Vagina (tissue), 2 donors: ENCODE measurements around the gene C1QTNF2. TPM values are rescaled to one million over a fixed set of nuclear protein-coding genes. Genes with fewer than 3 reads are reported as not detected.

Source experiments
- DNase-seq, 2 donors: peaks; one replicate each; pipeline ENCODE4 v3.0.0-alpha.2; 2017; ENCODE audit errors: extremely low spot score in 2 of 2
- H3K27ac ChIP-seq: fragments of 200-600 bp; sonication (generic); one replicate; pipeline ENCODE4 v1.5.1; 2019
- H3K27me3 ChIP-seq: fragments of 200-600 bp; sonication (generic); one replicate; pipeline ENCODE4 v1.5.1; 2019
- H3K36me3 ChIP-seq, 2 donors: fragments of 200-600 bp; sonication (generic); one replicate each; pipeline ENCODE4 v1.5.1; 2017 to 2019
- H3K4me1 ChIP-seq: fragments of 200-600 bp; sonication (generic); one replicate; pipeline ENCODE4 v1.5.1; 2019
- H3K4me3 ChIP-seq, 2 donors: fragments of 200-600 bp; sonication (generic); 1 replicate in 1 of 2; 2 replicates in 1 of 2; pipeline ENCODE4 v1.5.1; 2016 to 2019
- H3K9me3 ChIP-seq: fragments of 200-600 bp; sonication (generic); one replicate; pipeline ENCODE4 v1.5.1; 2019
- POLR2A ChIP-seq, 2 donors: fragments of 450-650 bp; IDR thresholded peaks; one replicate each; pipeline ENCODE4 v1.6.1; 2017; ENCODE audit warnings: antibody characterized with exemption in 2 of 2, mild to moderate bottlenecking in 2 of 2, moderate library complexity in 2 of 2
- POLR2AphosphoS5 ChIP-seq, 2 donors: sonication (generic); formaldehyde crosslinking; IDR thresholded peaks; one replicate each; pipeline ENCODE4 v1.9.0; 2017; ENCODE audit warnings: antibody characterized with exemption in 2 of 2, mild to moderate bottlenecking in 2 of 2, low read depth in 1 of 2; ENCODE audit not compliant: insufficient read depth in 1 of 2
- intact Hi-C: fragments of 100-400 bp; cut with DNase I; formaldehyde crosslinking; loops from one replicate; pipeline ENCODE4 v1.15.1; 2023
- total RNA-seq: library from RNA; depleted of rRNA; stranded (reverse); fragments of >200 nt; gene quantifications from one replicate; pipeline ENCODE4 v1.2.3, GENCODE V29; 2016
- TF ChIP-seq, protein P1 (sequence below), 3 experiments: fragments of 450-650 bp in 2 of 3; fragments of 200-600 bp in 1 of 3; sonication (generic) in 1 of 3; IDR thresholded peaks; one replicate each; pipeline ENCODE4 v1.5.1; 2017 to 2019; ENCODE audit warnings: antibody characterized with exemption in 3 of 3, mild to moderate bottlenecking in 2 of 3, moderate library complexity in 2 of 3

Gene C1QTNF2
- total RNA-seq, 1 donor from 2014 or later, result 1.7 TPM

DNA sequence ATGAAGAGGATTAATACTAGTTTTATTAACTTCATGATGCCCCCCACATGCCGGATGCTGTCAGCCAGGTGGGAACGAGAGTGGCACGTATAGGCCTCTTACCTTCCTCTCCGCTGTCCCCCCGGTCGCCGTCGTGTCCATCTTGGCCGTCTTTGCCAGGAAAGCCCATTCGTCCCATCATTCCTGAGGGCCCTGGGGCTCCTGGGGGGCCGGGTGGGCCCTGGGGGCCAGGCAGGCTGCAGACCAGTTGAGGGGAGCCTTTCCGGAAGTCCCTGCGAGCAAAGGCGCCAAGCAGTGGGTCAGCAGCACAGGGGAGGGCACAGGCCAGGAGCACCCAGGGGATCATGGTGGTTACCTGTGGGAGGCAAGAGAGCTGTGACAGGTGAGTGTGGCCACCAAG is 15.8 kb downstream of the C1QTNF2 start:
- Histone ChIP-seq H3K4me1 (peaks cover 25% of the 10 kb centered on the region), H3K27me3 (no peaks in the 10 kb centered on the region), H3K9me3 (no peaks in the 10 kb centered on the region), H3K27ac (no peak overlapping the region), H3K4me3 (no peak overlapping the region), H3K36me3 (no peaks in the 10 kb centered on the region)
- intact Hi-C loops, result no loop called here
- TF ChIP-seq POLR2A (IDR thresholded peaks at IDR 0.05), result no peak
- TF ChIP-seq, protein P1, sequence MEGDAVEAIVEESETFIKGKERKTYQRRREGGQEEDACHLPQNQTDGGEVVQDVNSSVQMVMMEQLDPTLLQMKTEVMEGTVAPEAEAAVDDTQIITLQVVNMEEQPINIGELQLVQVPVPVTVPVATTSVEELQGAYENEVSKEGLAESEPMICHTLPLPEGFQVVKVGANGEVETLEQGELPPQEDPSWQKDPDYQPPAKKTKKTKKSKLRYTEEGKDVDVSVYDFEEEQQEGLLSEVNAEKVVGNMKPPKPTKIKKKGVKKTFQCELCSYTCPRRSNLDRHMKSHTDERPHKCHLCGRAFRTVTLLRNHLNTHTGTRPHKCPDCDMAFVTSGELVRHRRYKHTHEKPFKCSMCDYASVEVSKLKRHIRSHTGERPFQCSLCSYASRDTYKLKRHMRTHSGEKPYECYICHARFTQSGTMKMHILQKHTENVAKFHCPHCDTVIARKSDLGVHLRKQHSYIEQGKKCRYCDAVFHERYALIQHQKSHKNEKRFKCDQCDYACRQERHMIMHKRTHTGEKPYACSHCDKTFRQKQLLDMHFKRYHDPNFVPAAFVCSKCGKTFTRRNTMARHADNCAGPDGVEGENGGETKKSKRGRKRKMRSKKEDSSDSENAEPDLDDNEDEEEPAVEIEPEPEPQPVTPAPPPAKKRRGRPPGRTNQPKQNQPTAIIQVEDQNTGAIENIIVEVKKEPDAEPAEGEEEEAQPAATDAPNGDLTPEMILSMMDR (IDR thresholded peaks at IDR 0.05), result no peak
- no peak for TF ChIP-seq POLR2AphosphoS5 (IDR thresholded peaks at IDR 0.05; ENCODE audit: insufficient read depth in 1 of 2, low read depth in 1 of 2)
- DNase-seq, result no peak

DNA sequence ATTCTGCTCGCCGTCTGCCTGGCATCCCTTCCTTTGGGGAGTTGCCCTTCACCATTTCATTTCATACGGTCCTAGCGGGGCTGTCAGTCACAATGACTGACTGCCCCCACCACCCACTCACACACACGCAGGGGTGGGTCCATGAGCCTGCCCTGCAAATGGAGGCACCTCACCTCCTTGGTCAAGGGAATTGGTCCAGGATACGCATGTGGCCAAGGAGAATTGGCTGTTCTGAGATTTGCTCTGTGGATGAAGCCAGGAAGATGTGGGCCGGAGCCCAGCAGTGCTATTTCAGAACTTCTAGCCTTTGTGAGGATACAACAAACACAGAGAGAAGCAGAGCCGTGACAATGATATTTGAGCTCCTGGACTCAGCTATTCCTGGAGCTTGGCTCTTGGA is 17.0 kb downstream of the C1QTNF2 start:
- no peak for TF ChIP-seq POLR2A (IDR thresholded peaks at IDR 0.05)
- TF ChIP-seq, protein P1 (IDR thresholded peaks at IDR 0.05), result no peak
- no peak for TF ChIP-seq POLR2AphosphoS5 (IDR thresholded peaks at IDR 0.05; ENCODE audit: insufficient read depth in 1 of 2, low read depth in 1 of 2)
- intact Hi-C loops, result no loop called here
- no peak overlapping the region for H3K27ac ChIP-seq

DNA sequence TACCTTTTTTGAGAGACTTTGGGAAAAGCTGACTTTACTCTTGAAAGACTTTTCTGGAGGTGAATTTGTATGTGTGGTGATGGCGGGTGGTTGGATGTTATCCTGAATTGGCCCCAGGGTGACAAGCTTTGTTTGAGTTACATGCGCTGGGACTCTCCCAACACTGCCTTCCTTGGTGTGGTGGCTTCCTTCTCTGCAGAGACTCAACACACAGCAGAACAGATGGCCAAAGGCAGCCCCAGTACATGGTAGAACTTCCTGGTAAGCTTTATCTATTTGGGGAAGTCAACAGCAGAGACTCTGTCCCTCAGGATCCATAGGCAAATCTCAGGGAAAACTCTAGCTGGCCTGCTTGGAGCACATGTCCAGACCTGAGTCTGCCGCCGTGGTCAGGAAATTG is 18.1 kb downstream of the C1QTNF2 start:
- Histone ChIP-seq H3K9me3 (no peaks in the 10 kb centered on the region), H3K27me3 (no peaks in the 10 kb centered on the region), H3K27ac (no peak overlapping the region), H3K36me3 (no peaks in the 10 kb centered on the region), H3K4me1 (peaks cover 12% of the 10 kb centered on the region), H3K4me3 (no peak overlapping the region)
- TF ChIP-seq, protein P1 (IDR thresholded peaks at IDR 0.05), result no peak
- no peak for TF ChIP-seq POLR2A (IDR thresholded peaks at IDR 0.05)
- TF ChIP-seq POLR2AphosphoS5 (IDR thresholded peaks at IDR 0.05; ENCODE audit: insufficient read depth in 1 of 2, low read depth in 1 of 2), result no peak
- intact Hi-C loops, result no loop called here
- no peak for DNase-seq

More for the DNA sequence above, 17.0 kb downstream of the C1QTNF2 start:
- DNase-seq, result no peak
- Histone ChIP-seq H3K9me3 (no peaks in the 10 kb centered on the region), H3K4me1 (peaks cover 21% of the 10 kb centered on the region), H3K27me3 (no peaks in the 10 kb centered on the region), H3K4me3 (no peak overlapping the region), H3K36me3 (no peaks in the 10 kb centered on the region)

DNA sequence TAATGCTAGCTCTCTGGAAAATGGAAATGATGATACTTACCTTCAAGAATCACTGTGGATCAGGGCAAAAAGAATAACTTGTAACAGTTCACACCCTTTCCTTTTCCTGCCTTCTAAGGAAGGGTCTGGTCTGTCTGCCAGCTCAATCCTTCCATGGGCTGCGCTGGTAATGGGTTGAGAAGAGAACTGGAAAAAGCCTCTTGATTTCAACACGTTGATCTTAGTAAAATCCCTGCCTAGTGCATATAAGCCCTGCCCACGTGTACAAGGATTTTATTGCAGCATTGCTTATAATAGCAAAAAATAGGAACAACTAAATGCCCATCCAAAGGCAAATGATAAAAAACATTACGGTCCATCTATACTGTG is 20.5 kb downstream of the C1QTNF2 start:
- intact Hi-C loops, result loop anchor here (5.0 kb wide), 1 partner anchor 328 kb away; no protein-coding TSS in a partner anchor

DNA sequence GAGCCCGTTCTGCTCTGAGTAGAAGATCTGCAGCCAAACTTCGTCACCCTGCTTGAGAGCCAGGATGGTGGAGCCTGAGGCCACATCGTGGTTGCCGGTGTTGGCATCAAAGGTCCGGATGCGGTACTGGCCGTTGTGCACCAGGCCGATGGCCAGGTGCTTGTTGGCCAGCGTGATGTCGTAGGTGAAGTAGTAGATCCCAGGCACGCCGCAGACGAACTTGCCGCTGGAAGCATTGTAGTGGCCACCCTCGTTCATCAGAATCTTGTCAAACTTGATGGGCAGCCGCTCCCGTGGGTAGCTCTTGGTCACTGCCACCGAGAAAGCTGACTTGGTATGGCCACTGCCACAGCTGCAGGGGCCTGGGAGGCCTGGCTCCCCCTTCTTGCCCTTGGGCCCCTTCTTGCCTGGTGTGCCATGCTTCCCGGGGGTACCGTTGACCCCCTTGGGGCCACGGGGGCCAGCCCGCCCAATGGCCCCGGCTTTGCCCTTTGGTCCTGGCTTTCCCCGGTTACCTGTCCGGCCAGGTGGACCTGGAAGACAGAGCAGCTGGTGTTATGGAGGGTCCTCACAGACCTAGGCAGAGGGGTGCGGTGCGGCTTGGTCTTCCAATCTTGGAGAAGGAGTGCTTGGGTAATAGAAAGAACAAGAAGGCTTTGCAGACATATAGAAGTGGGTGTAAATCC is 21.0 kb downstream of the C1QTNF2 start:
- Histone ChIP-seq H3K4me1 (no peaks in the 10 kb centered on the region), H3K27me3 (no peaks in the 10 kb centered on the region), H3K4me3 (no peak overlapping the region), H3K9me3 (no peaks in the 10 kb centered on the region), H3K27ac (no peak overlapping the region), H3K36me3 (no peaks in the 10 kb centered on the region)
- no peak for TF ChIP-seq POLR2AphosphoS5 (IDR thresholded peaks at IDR 0.05; ENCODE audit: insufficient read depth in 1 of 2, low read depth in 1 of 2)
- TF ChIP-seq, protein P1 (IDR thresholded peaks at IDR 0.05), result no peak
- TF ChIP-seq POLR2A (IDR thresholded peaks at IDR 0.05), result no peak
- DNase-seq, result no peak
- intact Hi-C loops, result loop anchor here (5.0 kb wide), 1 partner anchor 327 kb away; no protein-coding TSS in a partner anchor

More for the DNA sequence above, 20.5 kb downstream of the C1QTNF2 start:
- no peaks in the 10 kb centered on the region for H3K9me3 ChIP-seq
- no peaks in the 10 kb centered on the region for H3K4me1 ChIP-seq
- H3K36me3 ChIP-seq, result no peaks in the 10 kb centered on the region
- no peak for DNase-seq
- TF ChIP-seq, protein P1 (IDR thresholded peaks at IDR 0.05), result no peak
- TF ChIP-seq POLR2A (IDR thresholded peaks at IDR 0.05), result no peak
- no peak for TF ChIP-seq POLR2AphosphoS5 (IDR thresholded peaks at IDR 0.05; ENCODE audit: insufficient read depth in 1 of 2, low read depth in 1 of 2)
- H3K27me3 ChIP-seq, result no peaks in the 10 kb centered on the region
- no peak overlapping the region for H3K27ac ChIP-seq
- H3K4me3 ChIP-seq, result no peak overlapping the region
